Left lung (tissue), 10 donors: ENCODE measurements around the gene NAAA. TPM values are rescaled to one million over a fixed set of nuclear protein-coding genes. Genes with fewer than 3 reads are reported as not detected.
"Not testable (repeated sequence)": the region's sequence is repeated elsewhere in the genome, so short reads cannot be mapped to it uniquely, and the experiment has no call there.

Experiments
- ATAC-seq: fragments of 200-7000 bp; cut with Tn5 transposase; one replicate; pipeline ENCODE4 v1.9.1; 2020; ENCODE audit warnings: moderate library complexity
- DNase-seq, 4 donors: peaks; one replicate each; pipeline ENCODE4 v3.0.0-alpha.2; 2013 to 2020
- H3K27ac ChIP-seq, 2 donors: fragments of 200-600 bp; sonication (generic) in 1 of 2; one replicate each; pipeline versions ENCODE4 v1.5.0 to v1.8.0; 2020 to 2021
- H3K27me3 ChIP-seq, 2 donors: fragments of 200-600 bp; sonication (generic) in 1 of 2; one replicate each; pipeline versions ENCODE4 v1.5.0 to v1.8.0; 2020 to 2021
- H3K36me3 ChIP-seq, 2 donors: fragments of 200-600 bp; sonication (generic) in 1 of 2; one replicate each; pipeline versions ENCODE4 v1.5.0 to v1.8.0; 2020 to 2021
- H3K4me1 ChIP-seq, 2 donors: fragments of 200-600 bp; one replicate each; pipeline ENCODE4 v1.8.0; 2021
- H3K4me3 ChIP-seq, 2 donors: fragments of 200-600 bp; sonication (generic) in 1 of 2; one replicate each; pipeline versions ENCODE4 v1.5.0 to v1.8.0; 2020 to 2021; ENCODE audit warnings: mild to moderate bottlenecking in 1 of 2
- H3K9me3 ChIP-seq, 2 donors: fragments of 200-600 bp; sonication (generic) in 1 of 2; one replicate each; pipeline versions ENCODE4 v1.5.0 to v1.8.0; 2020 to 2021
- intact Hi-C, 2 donors: fragments of 100-400 bp; cut with DNase I; formaldehyde crosslinking; loops; one replicate each; pipeline versions ENCODE4 v1.11.2 to v1.14.2; 2022
- polyA plus RNA-seq, 6 donors: library from polyadenylated mRNA; unstranded; fragments of 120-200 nt; gene quantifications; one replicate each; pipeline ENCODE4 v1.2.1, GENCODE V29; 2013; ENCODE audit not compliant: insufficient read length in 6 of 6
- total RNA-seq, 2 donors: library from RNA; stranded (reverse); fragmentation: NEBNext Ultra II Directional; extraction: Animal tissue kit (Norgen Biotek cat#: 25700); gene quantifications; one replicate each; pipeline ENCODE4 v1.2.1, GENCODE V29; 2021
- TF ChIP-seq, protein P1 (sequence below), 2 donors: fragments of 200-600 bp; sonication (generic) in 1 of 2; IDR thresholded peaks; one replicate each; pipeline versions ENCODE4 v1.5.0 to v1.8.0; 2021; ENCODE audit warnings: antibody characterized with exemption in 2 of 2
- donor health status: DM: no; HTN: yes; CAD: no.
- donor health status: DM: no; HTN: no; CAD: no.

NAAA gene
- total and polyA plus RNA-seq, 8 donors = 6.8 to 25.9 (median 9.9) TPM

DNA sequence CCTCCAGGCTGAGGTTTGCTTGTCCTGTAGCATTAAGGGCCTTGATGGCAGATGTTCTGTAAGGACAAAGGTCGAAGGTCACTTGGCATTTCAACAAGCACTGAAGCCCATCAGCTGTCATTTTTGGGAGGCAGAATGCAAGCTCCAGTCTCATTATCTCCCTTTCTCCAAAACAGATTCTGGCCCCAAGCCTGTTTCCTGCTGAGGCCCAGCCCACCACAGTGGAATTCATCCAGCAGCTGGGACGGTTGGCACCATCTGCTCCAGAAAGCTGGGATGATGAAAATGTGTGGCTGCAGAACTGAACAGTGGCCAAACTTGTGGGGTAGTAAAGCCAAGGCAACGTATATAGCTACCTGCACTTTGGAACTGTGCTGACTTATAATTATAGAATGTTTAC is 20.9 kb downstream of the NAAA start:
- H3K9me3 ChIP-seq = no peaks in the 10 kb centered on the region
- H3K36me3 ChIP-seq = peaks cover 0 to 51% of the 10 kb centered on the region in 2 donors
- H3K27me3 ChIP-seq = no peaks in the 10 kb centered on the region
- ATAC-seq (no peak), DNase-seq (peak in 1 of 4 donors; percentile 36)
- H3K4me1 ChIP-seq = peaks cover 0 to 4% of the 10 kb centered on the region in 2 donors
- no peak overlapping the region for H3K27ac ChIP-seq
- no peak overlapping the region for H3K4me3 ChIP-seq
- TF ChIP-seq, protein P1, sequence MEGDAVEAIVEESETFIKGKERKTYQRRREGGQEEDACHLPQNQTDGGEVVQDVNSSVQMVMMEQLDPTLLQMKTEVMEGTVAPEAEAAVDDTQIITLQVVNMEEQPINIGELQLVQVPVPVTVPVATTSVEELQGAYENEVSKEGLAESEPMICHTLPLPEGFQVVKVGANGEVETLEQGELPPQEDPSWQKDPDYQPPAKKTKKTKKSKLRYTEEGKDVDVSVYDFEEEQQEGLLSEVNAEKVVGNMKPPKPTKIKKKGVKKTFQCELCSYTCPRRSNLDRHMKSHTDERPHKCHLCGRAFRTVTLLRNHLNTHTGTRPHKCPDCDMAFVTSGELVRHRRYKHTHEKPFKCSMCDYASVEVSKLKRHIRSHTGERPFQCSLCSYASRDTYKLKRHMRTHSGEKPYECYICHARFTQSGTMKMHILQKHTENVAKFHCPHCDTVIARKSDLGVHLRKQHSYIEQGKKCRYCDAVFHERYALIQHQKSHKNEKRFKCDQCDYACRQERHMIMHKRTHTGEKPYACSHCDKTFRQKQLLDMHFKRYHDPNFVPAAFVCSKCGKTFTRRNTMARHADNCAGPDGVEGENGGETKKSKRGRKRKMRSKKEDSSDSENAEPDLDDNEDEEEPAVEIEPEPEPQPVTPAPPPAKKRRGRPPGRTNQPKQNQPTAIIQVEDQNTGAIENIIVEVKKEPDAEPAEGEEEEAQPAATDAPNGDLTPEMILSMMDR (IDR thresholded peaks at IDR 0.05) = no peak
- intact Hi-C loops = no loop called here

DNA sequence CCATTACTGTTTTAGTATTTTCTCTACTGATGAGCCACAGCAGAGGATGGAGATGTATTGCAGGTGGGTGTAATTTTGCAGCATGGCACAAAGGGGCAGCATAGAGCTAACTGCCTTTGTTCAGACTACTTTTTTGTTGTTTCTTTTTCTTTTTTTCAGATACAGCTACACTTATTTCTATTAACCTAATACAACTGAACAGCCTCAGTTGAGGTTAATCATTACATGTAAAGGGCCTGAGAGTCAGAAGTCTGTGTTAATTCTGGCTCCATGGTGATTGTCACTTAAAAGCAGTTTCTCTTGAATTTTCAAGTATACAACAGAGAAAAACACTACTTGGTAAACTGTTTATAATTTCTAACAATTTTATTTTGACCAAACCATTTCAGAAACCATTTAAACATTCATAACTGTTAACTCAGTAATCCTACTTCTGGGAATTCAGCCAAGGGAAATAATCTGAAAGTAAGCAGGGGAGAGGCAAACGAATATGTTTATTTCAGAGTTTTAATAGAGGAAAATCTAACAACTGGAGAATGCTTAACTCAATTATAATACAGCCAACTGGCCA is 24.6 kb downstream of the NAAA start:
- H3K27ac ChIP-seq = peak overlapping the region in 1 of 2 donors; percentile 56

DNA sequence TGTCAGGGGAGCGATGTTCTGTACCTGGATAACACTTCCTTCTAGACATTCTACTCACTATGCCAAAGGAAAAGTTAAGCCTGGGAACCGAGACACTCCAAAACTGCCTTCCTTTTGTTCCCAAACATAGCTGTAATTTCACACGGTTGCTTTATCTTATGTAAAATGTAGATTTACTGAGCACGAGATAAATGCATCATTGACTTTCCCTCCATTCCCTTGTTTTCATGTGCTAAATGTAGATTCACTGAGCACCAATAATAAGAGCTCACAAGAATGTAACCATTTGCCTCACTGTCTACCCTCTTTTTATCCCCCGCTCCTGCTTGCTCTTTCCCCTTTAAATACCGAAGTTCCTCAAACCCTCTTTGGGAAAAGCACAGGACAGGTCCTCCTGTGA is 27.8 kb downstream of the NAAA start:
- TF ChIP-seq, protein P1 (IDR thresholded peaks at IDR 0.05) = no peak
- intact Hi-C loops = no loop called here
- H3K27ac ChIP-seq = no peak overlapping the region
- peaks cover 0 to 12% of the 10 kb centered on the region in 2 donors for H3K4me1 ChIP-seq
- peaks cover 0 to 9% of the 10 kb centered on the region in 2 donors for H3K36me3 ChIP-seq
- no peak overlapping the region for H3K4me3 ChIP-seq
- ATAC-seq (no peak), DNase-seq (no peak)
- H3K27me3 ChIP-seq = no peaks in the 10 kb centered on the region
- no peaks in the 10 kb centered on the region for H3K9me3 ChIP-seq

More for the DNA sequence above, 24.6 kb downstream of the NAAA start:
- TF ChIP-seq, protein P1 (IDR thresholded peaks at IDR 0.05) = peak; percentile 57 to 80
- ATAC-seq = peak; percentile 94
- intact Hi-C loops = no loop called here
- no peaks in the 10 kb centered on the region for H3K27me3 ChIP-seq
- no peaks in the 10 kb centered on the region for H3K9me3 ChIP-seq
- H3K4me3 ChIP-seq = no peak overlapping the region
- peak in 2 of 4 donors; percentile 52 to 62 for DNase-seq
- peaks cover 0 to 4% of the 10 kb centered on the region in 2 donors for H3K4me1 ChIP-seq
- H3K36me3 ChIP-seq = peaks cover 0 to 28% of the 10 kb centered on the region in 2 donors

DNA sequence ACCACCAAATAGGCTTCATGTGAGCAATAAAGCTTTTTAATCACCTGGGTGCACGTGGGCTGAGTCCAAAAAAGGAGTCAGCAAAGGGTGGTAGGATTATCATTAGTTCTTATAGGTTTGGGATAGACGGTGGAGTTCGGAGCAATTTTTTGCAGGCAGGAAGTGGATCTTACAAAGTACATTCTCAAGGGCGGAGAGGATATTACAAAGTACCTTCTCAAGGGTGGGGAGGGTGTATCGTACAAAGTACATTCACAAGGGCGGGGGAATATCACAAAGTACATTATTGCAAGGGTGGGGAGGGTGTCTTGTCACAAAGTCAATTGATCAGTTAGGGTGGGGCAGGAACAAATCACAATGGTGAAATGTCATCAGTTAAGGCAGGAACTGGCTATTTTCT is 30.0 kb downstream of the NAAA start:
- H3K9me3 ChIP-seq, intact Hi-C loops, H3K4me1 ChIP-seq, H3K36me3 ChIP-seq, H3K27ac ChIP-seq, DNase-seq, H3K27me3 ChIP-seq, H3K4me3 ChIP-seq, ATAC-seq: not testable (repeated sequence)

DNA sequence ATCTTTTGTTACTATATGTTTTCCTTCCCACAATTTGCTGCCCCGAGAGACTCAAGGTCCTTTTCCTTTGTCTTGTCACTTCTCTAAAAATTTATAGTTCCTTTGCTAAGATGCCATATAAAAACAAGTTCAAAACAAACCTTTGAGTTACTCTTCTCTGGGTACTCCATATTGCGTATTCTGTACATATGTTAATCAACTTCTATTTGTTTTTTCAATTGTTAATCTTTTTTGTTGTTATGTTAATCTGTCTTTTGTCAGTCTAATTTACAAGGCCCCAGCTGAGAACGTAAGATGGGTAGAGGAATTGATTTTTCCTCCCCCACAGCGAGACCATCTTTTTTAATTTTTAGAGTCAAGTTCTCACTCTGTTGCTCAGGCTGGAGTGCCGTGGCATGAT is 31.4 kb downstream of the NAAA start:
- no peak for DNase-seq
- TF ChIP-seq, protein P1 (IDR thresholded peaks at IDR 0.05) = no peak
- H3K9me3 ChIP-seq = no peaks in the 10 kb centered on the region
- H3K4me3 ChIP-seq = no peak overlapping the region
- H3K36me3 ChIP-seq = no peaks in the 10 kb centered on the region
- no peaks in the 10 kb centered on the region for H3K27me3 ChIP-seq
- no peak overlapping the region for H3K27ac ChIP-seq
- intact Hi-C loops = no loop called here
- no peak for ATAC-seq
- peaks cover 0 to 9% of the 10 kb centered on the region in 2 donors for H3K4me1 ChIP-seq

DNA sequence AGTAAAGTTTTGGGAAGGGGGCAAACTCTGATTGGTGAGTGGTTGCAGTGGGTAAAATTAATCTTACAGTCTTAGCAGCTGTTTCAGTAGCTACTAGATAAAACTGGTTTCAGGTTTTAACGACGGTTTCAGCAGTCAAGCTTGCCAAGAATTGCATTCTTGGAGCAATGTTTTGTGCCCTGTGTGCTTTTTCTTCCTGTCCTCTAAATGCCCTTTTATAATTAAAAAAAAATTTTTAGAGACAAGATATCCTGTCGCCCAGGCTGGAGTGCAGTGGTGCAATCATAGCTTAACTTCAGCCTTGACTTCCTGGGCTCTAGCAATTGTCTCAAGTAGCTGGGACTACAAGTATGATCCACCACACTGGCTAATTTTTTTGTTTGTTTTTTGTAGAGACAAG is 32.3 kb downstream of the NAAA start:
- Histone ChIP-seq H3K27me3 (no peaks in the 10 kb centered on the region), H3K4me3 (no peak overlapping the region), H3K36me3 (no peaks in the 10 kb centered on the region), H3K4me1 (peaks cover 0 to 9% of the 10 kb centered on the region in 2 donors), H3K9me3 (no peaks in the 10 kb centered on the region), H3K27ac (no peak overlapping the region)
- TF ChIP-seq, protein P1 (IDR thresholded peaks at IDR 0.05) = no peak
- ATAC-seq (no peak), DNase-seq (no peak)
- intact Hi-C loops = no loop called here
